Stimulated activated CD8-positive, alpha-beta memory T cell treated with anti-CD3 and anti-CD28 coated beads, Interleukin-15, amount 100 ng/mL, for 24 hours (primary cell): Measurements from ENCODE around the gene GNAI3.

Experiments
- DNase-seq: peaks from one replicate; pipeline ENCODE4 v3.0.0-alpha.2; 2020; ENCODE audit warnings: low read depth

Gene GNAI3

DNA sequence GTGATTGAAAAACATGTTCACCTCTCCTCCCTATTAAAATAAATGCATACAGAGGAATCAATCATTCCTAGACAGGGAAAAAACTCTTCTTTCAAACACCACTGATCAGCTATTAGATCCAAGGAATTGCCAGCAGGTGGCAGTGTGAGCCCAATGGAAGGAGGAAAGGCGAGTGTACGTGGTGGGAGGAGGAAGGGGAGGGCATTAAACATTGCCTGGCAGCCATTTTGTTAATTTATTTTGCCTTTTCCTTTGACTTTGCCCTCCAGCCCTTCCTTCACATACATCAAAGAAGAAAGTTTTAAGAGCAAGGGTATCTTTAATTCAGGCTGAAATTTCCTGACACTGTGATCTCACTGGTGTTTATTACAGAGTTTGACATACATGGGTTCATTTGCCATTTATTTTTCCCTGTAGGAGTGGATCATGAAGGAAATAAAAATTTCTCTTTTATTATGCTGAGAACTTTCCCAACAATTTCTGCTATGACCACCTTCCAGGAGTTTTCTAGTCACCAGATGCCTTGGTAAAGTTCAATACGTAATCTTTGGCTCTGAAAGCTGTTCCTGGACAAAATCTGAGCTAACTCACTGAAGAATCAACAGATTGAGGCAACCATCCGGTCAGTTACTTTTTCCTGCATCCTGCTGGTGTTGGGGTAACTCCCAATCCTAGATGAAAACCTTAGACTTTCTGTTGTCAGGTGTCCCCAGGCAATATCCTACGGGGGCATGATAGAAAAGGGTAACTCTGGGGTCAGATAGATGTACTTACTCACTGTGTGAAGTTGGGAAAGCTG lies 1.9 kb upstream of the GNAI3 start:
- DNase-seq = peak; percentile 65

GRCh38 chr1:109547463-109548320 lies 723 bp upstream of the GNAI3 start:
- no peak for DNase-seq

DNA sequence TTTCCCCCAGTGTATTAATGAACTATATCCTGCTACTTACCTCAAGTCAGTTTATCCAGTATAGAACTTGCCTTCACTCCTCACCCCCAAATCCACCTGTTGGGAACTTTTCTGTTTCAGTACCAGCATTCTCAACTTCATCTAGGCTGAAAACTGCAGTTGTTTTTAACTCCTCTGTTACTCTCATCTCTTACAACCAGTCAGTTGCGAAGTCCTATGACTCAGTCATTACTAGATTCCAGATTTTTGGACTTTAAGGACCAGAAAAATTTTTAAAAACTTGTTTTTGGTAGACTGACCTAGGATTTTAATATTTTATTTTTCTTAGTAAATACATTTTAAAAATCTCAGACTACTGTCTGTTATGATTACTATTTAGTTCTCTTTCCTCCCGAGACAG lies 8.1 kb downstream of the GNAI3 start:
- DNase-seq = no peak

DNA sequence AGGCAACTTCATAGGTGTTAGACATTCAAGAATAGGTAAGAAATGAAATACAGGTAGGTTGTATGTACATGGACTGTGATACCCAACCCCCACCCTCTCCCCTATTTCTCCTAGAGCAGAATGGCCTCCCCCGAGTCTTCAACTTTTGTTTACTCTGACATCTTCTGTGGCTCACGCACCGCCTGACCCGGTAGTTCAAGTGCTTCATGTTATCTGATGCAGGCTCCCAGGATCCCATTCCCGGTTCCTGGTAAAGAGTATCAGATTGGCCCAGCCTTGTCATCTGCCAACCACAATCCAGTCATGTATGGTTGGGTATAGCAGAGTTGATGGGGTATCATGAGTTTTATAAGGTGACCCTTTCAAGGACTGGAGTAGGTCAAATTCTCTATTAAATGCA lies 9.1 kb downstream of the GNAI3 start:
- DNase-seq = no peak

GRCh38 chr1:109559995-109560394 lies 11.6 kb downstream of the GNAI3 start:
- DNase-seq = no peak

GRCh38 chr1:109564194-109564878 lies 15.9 kb downstream of the GNAI3 start:
- no peak for DNase-seq

- no peak for DNase-seq
Measured at GRCh38 chr1:109565241-109565640, 16.8 kb downstream of the GNAI3 start.

DNA sequence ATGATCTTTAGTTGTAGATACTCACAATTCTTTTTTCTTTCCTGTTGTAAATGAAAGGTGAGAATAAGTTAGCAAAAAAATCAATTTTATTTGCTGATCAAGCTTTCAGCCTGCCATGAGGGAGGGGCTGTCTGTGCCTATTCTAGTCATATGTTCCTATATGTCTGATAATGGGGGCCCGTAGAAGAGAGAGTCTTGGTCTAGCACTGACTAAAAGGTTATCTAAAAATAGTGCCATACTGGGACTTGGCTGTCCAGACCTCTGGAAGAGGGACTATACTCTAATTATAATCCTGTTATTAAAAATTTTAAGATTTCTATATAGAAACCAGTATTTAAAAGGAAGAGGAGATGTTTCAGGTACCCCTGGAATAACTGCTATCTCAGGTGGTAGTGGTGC lies 18.6 kb downstream of the GNAI3 start:
- DNase-seq = no peak

DNA sequence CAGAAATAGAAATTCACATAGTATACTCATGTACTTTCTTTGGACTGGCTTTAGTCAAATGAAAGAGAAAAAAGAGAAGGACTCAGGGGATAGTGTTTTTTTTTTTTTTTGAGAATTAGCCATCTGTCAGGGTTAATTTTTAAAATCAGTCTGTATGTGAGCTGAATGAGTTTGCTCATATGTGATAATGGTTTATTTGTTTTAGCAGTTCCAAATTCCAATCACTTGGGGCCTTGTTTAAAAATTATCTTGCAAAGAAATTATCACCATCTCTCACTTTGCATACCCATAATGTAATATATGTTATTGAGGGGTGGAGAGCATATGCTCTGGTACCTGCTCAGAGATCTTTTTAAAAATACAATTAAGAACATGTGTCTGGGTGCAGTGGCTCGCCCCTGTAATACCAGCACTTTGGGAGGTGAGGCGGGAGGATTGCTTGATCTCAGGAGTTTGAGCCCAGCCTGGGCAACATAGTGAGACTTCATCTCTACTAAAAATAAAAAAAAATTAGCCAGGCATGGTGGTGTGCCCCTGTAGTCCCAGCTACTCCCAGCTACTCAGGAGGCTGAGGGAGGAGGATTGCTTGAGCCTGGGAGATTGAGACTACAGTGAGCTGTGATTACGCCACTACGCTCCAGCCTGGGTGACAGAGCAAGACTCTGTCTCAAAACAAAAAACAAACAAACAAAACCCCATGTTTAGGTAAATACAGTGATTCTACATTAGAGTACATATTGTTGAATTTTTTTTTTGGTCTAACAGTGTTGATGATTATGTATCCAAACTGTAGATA lies 19.7 kb downstream of the GNAI3 start:
- no peak for DNase-seq

DNA sequence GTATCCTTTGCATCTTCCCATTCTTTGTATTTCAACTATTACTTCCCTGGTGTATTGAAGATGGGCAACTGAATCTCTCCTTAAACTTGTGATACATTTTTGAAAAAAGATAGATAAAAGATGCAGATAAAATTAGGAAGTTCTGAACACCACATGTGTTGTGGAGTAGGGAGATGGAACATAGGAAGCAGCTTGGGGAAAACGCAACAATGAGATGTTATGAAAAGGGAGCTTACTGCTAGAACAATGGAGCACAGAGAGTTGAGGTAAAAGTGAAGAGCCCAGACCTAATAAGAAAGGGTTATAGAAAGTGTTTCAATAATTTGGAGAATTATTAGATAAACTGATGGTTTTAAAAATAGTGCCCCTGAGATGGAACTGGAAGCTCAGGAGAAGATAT lies 20.9 kb downstream of the GNAI3 start:
- DNase-seq = no peak

DNA sequence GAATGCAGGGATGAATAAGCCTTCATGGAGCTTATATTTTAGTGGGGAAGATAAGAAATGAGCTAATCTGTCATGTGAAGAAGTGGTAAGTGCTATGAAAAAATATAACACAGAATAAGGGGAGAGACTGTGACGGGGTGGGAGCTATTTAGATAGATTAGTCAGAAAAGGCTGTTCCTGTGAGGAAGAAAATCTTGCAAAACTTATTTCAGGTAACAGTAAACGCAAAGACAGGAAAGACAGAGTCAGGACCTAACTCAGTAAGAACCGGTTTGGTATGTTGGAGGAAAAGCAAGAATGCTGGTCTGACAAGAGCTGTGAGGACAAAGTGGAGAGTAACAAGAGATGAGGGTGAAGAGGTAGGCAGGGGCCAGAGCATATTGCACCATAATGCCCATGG lies 22.0 kb downstream of the GNAI3 start:
- DNase-seq = no peak

DNA sequence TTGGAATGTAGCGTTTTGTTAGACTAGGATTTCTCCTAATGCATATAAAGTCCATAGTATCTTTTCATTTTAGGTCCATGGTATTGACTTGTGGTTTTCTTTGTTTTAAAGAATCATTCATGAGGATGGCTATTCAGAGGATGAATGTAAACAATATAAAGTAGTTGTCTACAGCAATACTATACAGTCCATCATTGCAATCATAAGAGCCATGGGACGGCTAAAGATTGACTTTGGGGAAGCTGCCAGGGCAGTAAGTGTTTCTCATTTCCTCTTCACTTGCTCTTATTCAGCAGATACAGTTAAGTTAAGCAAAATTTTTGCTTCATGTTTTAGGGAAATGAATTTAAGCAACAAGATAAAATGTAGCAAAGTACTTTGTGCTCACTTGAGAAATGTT lies 25.4 kb downstream of the GNAI3 start:
- no peak for DNase-seq

DNA sequence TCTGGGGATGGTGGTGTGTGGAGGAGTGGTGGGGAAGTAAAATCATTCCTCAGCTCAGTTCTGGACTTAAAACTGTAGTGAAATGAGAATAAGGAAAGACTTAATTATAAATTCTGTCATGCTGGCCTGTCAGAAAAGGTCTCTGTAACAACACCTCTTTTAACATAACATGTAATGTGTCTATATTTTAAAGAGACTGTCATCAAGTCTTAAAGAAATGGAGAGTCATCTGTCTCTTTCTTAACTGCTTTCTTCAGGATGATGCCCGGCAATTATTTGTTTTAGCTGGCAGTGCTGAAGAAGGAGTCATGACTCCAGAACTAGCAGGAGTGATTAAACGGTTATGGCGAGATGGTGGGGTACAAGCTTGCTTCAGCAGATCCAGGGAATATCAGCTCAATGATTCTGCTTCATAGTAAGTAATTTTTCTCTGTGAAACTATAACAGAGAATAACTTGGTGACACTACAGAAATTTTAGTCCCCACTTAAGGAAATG lies 30.6 kb downstream of the GNAI3 start:
- DNase-seq = no peak

DNA sequence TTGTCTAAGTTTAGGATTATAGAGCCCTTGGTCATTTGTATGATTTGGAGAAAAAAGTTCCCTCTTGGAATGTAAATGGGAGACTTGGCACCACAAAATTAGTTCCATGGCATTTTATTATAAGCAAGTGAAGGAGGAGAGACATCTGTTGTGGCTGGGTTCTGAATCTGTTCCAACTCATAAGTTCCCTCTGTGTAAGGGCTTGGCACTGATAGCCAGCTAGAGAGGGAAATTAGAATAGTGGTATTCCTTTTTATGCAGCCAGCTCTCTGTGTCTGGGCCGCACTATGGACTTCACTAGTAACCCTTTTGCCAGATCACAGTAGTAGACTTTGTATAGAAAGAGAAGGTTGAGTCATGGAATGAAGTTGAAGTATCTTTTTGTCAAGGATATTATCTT lies 31.1 kb downstream of the GNAI3 start:
- DNase-seq = no peak

GRCh38 chr1:109582021-109582420 lies 33.6 kb downstream of the GNAI3 start:
- DNase-seq = no peak

- DNase-seq = no peak
Measured at GRCh38 chr1:109584766-109585165, 36.4 kb downstream of the GNAI3 start.

- DNase-seq = no peak
Measured at GRCh38 chr1:109586055-109586454, 37.6 kb downstream of the GNAI3 start.

DNA sequence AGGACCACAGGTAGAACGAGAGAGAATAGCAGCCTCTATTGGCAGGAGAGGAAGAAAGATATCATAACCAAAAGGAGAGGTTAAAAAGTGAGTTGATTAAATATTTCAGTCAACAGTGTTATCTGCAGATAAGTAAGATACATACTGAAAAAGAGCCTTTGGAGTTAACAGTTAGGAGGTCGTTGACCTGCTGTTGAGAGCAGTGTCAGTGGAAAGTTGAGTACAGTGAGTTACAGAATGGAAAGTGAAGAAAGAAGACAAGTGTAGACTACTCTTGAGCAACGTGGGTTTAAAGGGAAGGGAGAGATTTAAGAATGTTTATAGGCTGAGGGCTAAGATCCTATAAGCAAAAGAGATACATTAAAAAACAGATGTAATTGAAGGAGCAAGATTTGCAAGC lies 40.8 kb downstream of the GNAI3 start:
- DNase-seq = no peak

GRCh38 chr1:109589679-109590078 lies 41.3 kb downstream of the GNAI3 start:
- DNase-seq = no peak

DNA sequence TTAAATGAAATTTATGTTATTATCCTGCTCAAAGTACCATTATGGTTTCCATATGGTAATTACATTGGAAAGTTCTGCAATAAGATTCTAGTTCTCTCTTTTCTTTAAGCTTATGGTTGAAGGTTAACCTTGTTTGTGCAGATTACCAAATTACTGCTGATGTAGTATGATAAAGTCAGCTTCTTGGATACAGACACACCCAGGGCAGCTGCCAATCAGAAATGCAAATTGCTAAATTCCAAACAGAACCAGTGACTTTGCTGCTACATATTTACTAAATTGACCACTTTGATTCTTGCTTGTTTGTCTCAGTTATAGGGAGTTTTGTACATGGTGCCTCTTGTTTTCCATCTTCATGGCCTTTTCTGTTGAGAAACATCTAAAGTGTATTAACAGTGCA lies 44.5 kb downstream of the GNAI3 start:
- no peak for DNase-seq

- DNase-seq = no peak
Measured at GRCh38 chr1:109595531-109595930, 47.1 kb downstream of the GNAI3 start.

DNA sequence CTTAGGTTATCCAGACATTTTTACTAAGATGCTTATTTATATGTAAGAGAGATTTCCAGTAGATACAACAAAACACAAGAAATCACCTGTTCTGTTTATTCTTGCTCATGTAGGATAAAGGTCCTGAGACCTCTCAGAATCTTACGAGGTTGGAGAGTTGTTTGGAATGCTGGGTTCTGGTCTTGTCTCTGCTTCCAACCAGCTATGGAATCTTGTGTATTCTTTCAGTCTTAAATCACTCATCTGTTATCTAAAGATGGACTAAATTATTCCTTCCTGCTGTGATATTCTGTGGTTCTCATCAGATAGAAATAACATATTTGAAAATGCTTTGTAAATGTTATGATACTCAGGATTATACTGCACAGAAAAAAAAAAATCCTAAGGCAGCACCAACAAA lies 49.7 kb downstream of the GNAI3 start:
- no peak for DNase-seq
